Activated T-helper 9 cell treated with anti-CD3 and anti-CD28 coated beads, Interleukin-2, amount 50 U/mL, for 16 hours (primary cell): Measurements from ENCODE around the gene SEMA4B.

Experiments
- DNase-seq: peaks from one replicate; pipeline ENCODE4 v3.0.0-alpha.2; 2020; ENCODE audit warnings: low read depth

Gene SEMA4B

GRCh38 chr15:90207252-90207651, 6.1 kb downstream of the SEMA4B start:
- no peak for DNase-seq

- no peak for DNase-seq
Observed at GRCh38 chr15:90208356-90208755, 7.2 kb downstream of the SEMA4B start.

- DNase-seq = no peak
Observed at GRCh38 chr15:90209591-90209990, 8.5 kb downstream of the SEMA4B start.

GRCh38 chr15:90210593-90210992, 9.5 kb downstream of the SEMA4B start:
- DNase-seq = no peak

- DNase-seq = no peak
Observed at GRCh38 chr15:90211009-90211408, 9.9 kb downstream of the SEMA4B start.

- DNase-seq = no peak
Observed at GRCh38 chr15:90211440-90212143, 10.5 kb downstream of the SEMA4B start.

- DNase-seq = no peak
Observed at GRCh38 chr15:90212221-90213098, 11.3 kb downstream of the SEMA4B start.

GRCh38 chr15:90213122-90213817, 12.1 kb downstream of the SEMA4B start:
- no peak for DNase-seq

- no peak for DNase-seq
Observed at GRCh38 chr15:90213818-90214204, 12.7 kb downstream of the SEMA4B start.

- DNase-seq = no peak
Observed at GRCh38 chr15:90214553-90215196, 13.5 kb downstream of the SEMA4B start.

GRCh38 chr15:90217671-90218394, 16.7 kb downstream of the SEMA4B start:
- no peak for DNase-seq

- DNase-seq = peak; percentile 31
Observed at GRCh38 chr15:90219421-90220141, 18.5 kb downstream of the SEMA4B start.

- no peak for DNase-seq
Observed at GRCh38 chr15:90221246-90221900, 20.2 kb downstream of the SEMA4B start.

- DNase-seq = no peak
Observed at GRCh38 chr15:90222547-90222946, 21.4 kb downstream of the SEMA4B start.

GRCh38 chr15:90223441-90224165, 22.5 kb downstream of the SEMA4B start:
- DNase-seq = no peak

- no peak for DNase-seq
Observed at GRCh38 chr15:90225047-90225446, 23.9 kb downstream of the SEMA4B start.

- DNase-seq = no peak
Observed at GRCh38 chr15:90225504-90226234, 24.5 kb downstream of the SEMA4B start.

- no peak for DNase-seq
Observed at GRCh38 chr15:90227336-90227735, 26.2 kb downstream of the SEMA4B start.
